ENCODE results near the gene ELF5. TPM values are rescaled to one million over a fixed set of nuclear protein-coding genes. Genes with fewer than 3 reads are reported as not detected.

The ELF5 gene
- total RNA-seq, 1 donor from 2014 or later = not detected

- Histone ChIP-seq H3K4me3 (no peak overlapping the region), H3K4me1 (no peaks in the 10 kb centered on the region), H3K27ac (no peak overlapping the region), H3K9me3 (no peaks in the 10 kb centered on the region), H3K27me3 (no peaks in the 10 kb centered on the region), H3K36me3 (no peaks in the 10 kb centered on the region)
- no peak for TF ChIP-seq CTCF (IDR thresholded peaks at IDR 0.05)
- no peak for DNase-seq (ENCODE audit: low spot score in 2 of 2)
- intact Hi-C loops (cut with DNase I) = no loop called here
Observed at GRCh38 chr11:34507610-34508009, 6.0 kb downstream of the ELF5 start.

- Histone ChIP-seq H3K4me1 (no peaks in the 10 kb centered on the region), H3K27ac (no peak overlapping the region), H3K36me3 (no peaks in the 10 kb centered on the region), H3K4me3 (no peak overlapping the region), H3K9me3 (no peaks in the 10 kb centered on the region), H3K27me3 (no peaks in the 10 kb centered on the region)
- no peak for TF ChIP-seq CTCF (IDR thresholded peaks at IDR 0.05)
- no peak for DNase-seq (ENCODE audit: low spot score in 2 of 2)
- intact Hi-C loops (cut with DNase I) = no loop called here
Observed at GRCh38 chr11:34507156-34507555, 6.4 kb downstream of the ELF5 start.

GRCh38 chr11:34505874-34506273 is 7.7 kb downstream of the ELF5 start:
- no peak for DNase-seq (ENCODE audit: low spot score in 2 of 2)
- Histone ChIP-seq H3K27me3 (no peaks in the 10 kb centered on the region), H3K4me3 (no peak overlapping the region), H3K9me3 (no peaks in the 10 kb centered on the region), H3K36me3 (no peaks in the 10 kb centered on the region), H3K27ac (no peak overlapping the region), H3K4me1 (no peaks in the 10 kb centered on the region)
- TF ChIP-seq CTCF (IDR thresholded peaks at IDR 0.05) = no peak
- intact Hi-C loops (cut with DNase I) = no loop called here

GRCh38 chr11:34502949-34503348 is 10.6 kb downstream of the ELF5 start:
- Histone ChIP-seq H3K4me3 (no peak overlapping the region), H3K27me3 (no peaks in the 10 kb centered on the region), H3K27ac (no peak overlapping the region), H3K36me3 (no peaks in the 10 kb centered on the region), H3K4me1 (no peaks in the 10 kb centered on the region), H3K9me3 (no peaks in the 10 kb centered on the region)
- intact Hi-C loops (cut with DNase I) = no loop called here
- DNase-seq (ENCODE audit: low spot score in 2 of 2) = no peak
- no peak for TF ChIP-seq CTCF (IDR thresholded peaks at IDR 0.05)

GRCh38 chr11:34501949-34502348 is 11.6 kb downstream of the ELF5 start:
- Histone ChIP-seq H3K27me3 (no peaks in the 10 kb centered on the region), H3K36me3 (no peaks in the 10 kb centered on the region), H3K4me1 (no peaks in the 10 kb centered on the region), H3K27ac (no peak overlapping the region), H3K4me3 (no peak overlapping the region), H3K9me3 (no peaks in the 10 kb centered on the region)
- no peak for DNase-seq (ENCODE audit: low spot score in 2 of 2)
- TF ChIP-seq CTCF (IDR thresholded peaks at IDR 0.05) = no peak
- intact Hi-C loops (cut with DNase I) = no loop called here

- no peak overlapping the region for H3K27ac ChIP-seq
- H3K4me3 ChIP-seq = no peak overlapping the region
- intact Hi-C loops (cut with DNase I) = no loop called here
- no peak for DNase-seq (ENCODE audit: low spot score in 2 of 2)
- no peaks in the 10 kb centered on the region for H3K9me3 ChIP-seq
- no peaks in the 10 kb centered on the region for H3K4me1 ChIP-seq
- H3K36me3 ChIP-seq = no peaks in the 10 kb centered on the region
- TF ChIP-seq CTCF (IDR thresholded peaks at IDR 0.05) = no peak
- no peaks in the 10 kb centered on the region for H3K27me3 ChIP-seq
Observed at GRCh38 chr11:34501500-34501899, 12.1 kb downstream of the ELF5 start.

Measured in ascending aorta (tissue), 2 donors.